Liver (tissue), 9 donors: ENCODE results near the gene RSL1D1. TPM values are rescaled to one million over a fixed set of nuclear protein-coding genes. Genes with fewer than 3 reads are reported as not detected.

ENCODE experiments used
- DNase-seq: peaks from one replicate; pipeline ENCODE4 v3.0.0-alpha.2; 2017; ENCODE audit warnings: low spot score
- H3K27ac ChIP-seq, 2 donors: one replicate each; pipeline ENCODE4 v1.7.0; 2013; ENCODE audit warnings: inconsistent platforms in 2 of 2, low read length in 2 of 2, control low read depth in 1 of 2, low read depth in 1 of 2, mild to moderate bottlenecking in 1 of 2
- H3K27me3 ChIP-seq, 4 donors: one replicate each; pipeline versions ENCODE4 v1.6.1 to v1.7.0; 2013; ENCODE audit warnings: low read length in 3 of 4, inconsistent platforms in 1 of 4, mild to moderate bottlenecking in 1 of 4, moderate library complexity in 1 of 4; ENCODE audit not compliant: control insufficient read depth in 4 of 4, insufficient read depth in 4 of 4
- H3K36me3 ChIP-seq, 4 donors: one replicate each; pipeline versions ENCODE4 v1.6.1 to v1.7.0; 2013; ENCODE audit warnings: low read length in 3 of 4, mild to moderate bottlenecking in 3 of 4, low read depth in 1 of 4, moderate library complexity in 1 of 4; ENCODE audit not compliant: control insufficient read depth in 4 of 4, insufficient read depth in 3 of 4
- H3K4me1 ChIP-seq, 4 donors: one replicate each; pipeline versions ENCODE4 v1.6.1 to v1.7.0; 2013; ENCODE audit warnings: low read length in 3 of 4, mild to moderate bottlenecking in 3 of 4, moderate library complexity in 1 of 4; ENCODE audit not compliant: control insufficient read depth in 4 of 4, insufficient read depth in 4 of 4
- H3K4me3 ChIP-seq, 3 donors: one replicate each; pipeline versions ENCODE4 v1.6.1 to v1.7.0; 2013; ENCODE audit warnings: low read length in 3 of 3, control low read depth in 1 of 3, low read depth in 1 of 3, mild to moderate bottlenecking in 1 of 3
- H3K9ac ChIP-seq, 2 donors: one replicate each; pipeline ENCODE4 v1.7.0; 2013; ENCODE audit warnings: low read length in 2 of 2, mild to moderate bottlenecking in 2 of 2, moderate library complexity in 2 of 2, control low read depth in 1 of 2, low read depth in 1 of 2
- H3K9me3 ChIP-seq, 4 donors: one replicate each; pipeline versions ENCODE4 v1.6.1 to v1.7.0; 2013; ENCODE audit warnings: low read length in 3 of 4; ENCODE audit not compliant: control insufficient read depth in 4 of 4
- FOXA1 ChIP-seq: IDR thresholded peaks from 2 replicates; pipeline ENCODE4 v1.6.1; 2016; ENCODE audit warnings: antibody characterized with exemption
- FOXA2 ChIP-seq: IDR thresholded peaks from 2 replicates; pipeline ENCODE4 v1.6.1; 2016; ENCODE audit warnings: antibody characterized with exemption
- GABPA ChIP-seq, 2 donors: IDR thresholded peaks in 1 of 2; conservative IDR thresholded peaks in 1 of 2; 2 replicates each; pipeline ENCODE4 v1.6.1; 2016; ENCODE audit warnings: antibody characterized with exemption in 2 of 2, mild to moderate bottlenecking in 1 of 2, moderate library complexity in 1 of 2
- HNF4A ChIP-seq, 2 donors: conservative IDR thresholded peaks; 2 replicates each; pipeline ENCODE4 v1.6.1; 2016; ENCODE audit warnings: antibody characterized with exemption in 2 of 2, mild to moderate bottlenecking in 2 of 2
- JUND ChIP-seq, 2 donors: IDR thresholded peaks; 2 replicates each; pipeline ENCODE4 v1.6.1; 2016; ENCODE audit warnings: antibody characterized with exemption in 2 of 2
- RAD21 ChIP-seq, 2 donors: IDR thresholded peaks; 2 replicates each; pipeline ENCODE4 v1.6.1; 2016; ENCODE audit warnings: antibody characterized with exemption in 2 of 2, mild to moderate bottlenecking in 2 of 2
- RXRA ChIP-seq, 2 donors: IDR thresholded peaks; 2 replicates each; pipeline ENCODE4 v1.6.1; 2017 to 2018; ENCODE audit warnings: antibody characterized with exemption in 2 of 2, mild to moderate bottlenecking in 1 of 2
- SP1 ChIP-seq: IDR thresholded peaks from 2 replicates; pipeline ENCODE4 v1.6.1; 2018; ENCODE audit warnings: antibody characterized with exemption, mild to moderate bottlenecking
- TAF1 ChIP-seq: conservative IDR thresholded peaks from 2 replicates; pipeline ENCODE4 v1.6.1; 2016; ENCODE audit warnings: antibody characterized with exemption, mild to moderate bottlenecking
- YY1 ChIP-seq: IDR thresholded peaks from 2 replicates; pipeline ENCODE4 v1.6.1; 2016; ENCODE audit warnings: antibody characterized with exemption, mild to moderate bottlenecking
- WGBS: extraction: QIAGEN DNeasy Blood & Tissue Kit; methylation state at CpG from one replicate; pipeline ENCODE4 v1.1.7; 2013; 5-methylcytosine and 5-hydroxymethylcytosine counted together
- polyA plus RNA-seq, 2 donors: library from polyadenylated mRNA; stranded (reverse) in 1 of 2; unstranded in 1 of 2; fragments of 200-250 nt in 1 of 2; fragments of >200 nt in 1 of 2; fragmentation: Nextera tagmentation in 1 of 2; extraction: Ambion mirVana in 1 of 2; gene quantifications; one replicate each; pipeline versions ENCODE4 v1.2.1 to v1.2.3, GENCODE V29; 2013 to 2015
- total RNA-seq, 2 donors: library from RNA; depleted of rRNA; stranded (reverse); fragments of >200 nt; gene quantifications; one replicate each; pipeline ENCODE4 v1.2.3, GENCODE V29; 2014
- TF ChIP-seq, protein P1 (sequence below): IDR thresholded peaks from 2 replicates; pipeline ENCODE4 v1.6.1; 2016; ENCODE audit warnings: antibody characterized with exemption
- TF ChIP-seq, protein P2 (sequence below): fragments of 150-350 bp; IDR thresholded peaks from 2 replicates; pipeline ENCODE4 v1.5.1; 2017; ENCODE audit warnings: improper control_type of control experiment, low read depth, low read length; ENCODE audit not compliant: missing input control
- TF ChIP-seq, protein P3 (sequence below): IDR thresholded peaks from 2 replicates; pipeline ENCODE4 v1.6.1; 2016; ENCODE audit warnings: antibody characterized with exemption, mild to moderate bottlenecking
- TF ChIP-seq, protein P4 (sequence below): IDR thresholded peaks from 2 replicates; pipeline ENCODE4 v1.6.1; 2016; ENCODE audit warnings: antibody characterized with exemption
- donor health status: healthy.
- donor health status: healthy.
- donor health status: healthy.
- donor health status: healthy.
- donor health status: healthy.

The RSL1D1 gene
- total and polyA plus RNA-seq, 4 donors = 35.2 to 59.7 (median 43.3) TPM

DNA sequence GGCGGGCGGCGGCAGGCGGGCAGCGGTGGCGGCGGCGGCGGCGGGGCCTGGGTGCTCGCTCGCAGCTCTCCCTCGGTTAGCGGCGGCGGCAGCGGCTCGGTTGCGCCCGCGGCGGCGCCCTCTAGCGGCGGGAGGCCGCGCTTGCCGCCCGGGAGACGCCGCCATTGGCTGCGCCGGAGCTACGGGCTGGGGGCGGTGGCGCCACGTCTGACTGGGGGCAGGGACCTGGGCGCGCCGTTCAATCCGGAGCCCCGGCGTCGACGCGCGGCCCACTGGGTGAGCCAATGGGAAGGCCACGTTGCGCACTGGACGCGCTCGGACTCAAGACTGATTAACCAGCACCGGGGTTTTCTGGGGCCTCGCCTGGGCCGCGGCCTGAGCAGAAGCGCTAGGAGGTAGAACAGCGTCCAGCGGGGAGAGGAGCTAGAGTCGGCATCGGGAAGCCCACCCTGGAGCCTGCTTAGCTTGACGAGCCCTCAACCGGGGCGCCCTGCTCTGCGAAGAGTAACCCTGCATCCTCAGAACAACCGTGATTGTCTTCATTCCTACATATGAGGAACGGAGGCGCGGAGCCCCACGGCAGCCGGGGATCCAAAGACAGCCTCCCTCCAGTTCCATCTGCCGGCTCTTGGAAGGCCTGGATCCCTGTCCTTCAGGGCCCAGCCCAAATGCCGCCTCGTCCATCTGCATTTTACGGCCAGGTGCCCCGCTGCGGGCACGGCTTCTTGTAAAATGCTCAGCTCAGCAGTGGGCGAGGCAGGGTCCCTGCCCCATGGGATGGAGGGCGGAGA, 54.0 kb downstream of the RSL1D1 start, which contains the start of gene ZC3H7A (continued):
- TF ChIP-seq, protein P1, sequence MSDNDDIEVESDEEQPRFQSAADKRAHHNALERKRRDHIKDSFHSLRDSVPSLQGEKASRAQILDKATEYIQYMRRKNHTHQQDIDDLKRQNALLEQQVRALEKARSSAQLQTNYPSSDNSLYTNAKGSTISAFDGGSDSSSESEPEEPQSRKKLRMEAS = no peak
- TF ChIP-seq TAF1 (peak; percentile 93), RAD21 (IDR thresholded peaks at IDR 0.05) (peak; percentile 12 to 42), HNF4A (conservative IDR thresholded peaks at IDR 0.05) (peak in 1 of 2 donors; percentile 26), JUND (IDR thresholded peaks at IDR 0.05) (no peak), SP1 (peak; percentile 69)
- TF ChIP-seq, protein P2, sequence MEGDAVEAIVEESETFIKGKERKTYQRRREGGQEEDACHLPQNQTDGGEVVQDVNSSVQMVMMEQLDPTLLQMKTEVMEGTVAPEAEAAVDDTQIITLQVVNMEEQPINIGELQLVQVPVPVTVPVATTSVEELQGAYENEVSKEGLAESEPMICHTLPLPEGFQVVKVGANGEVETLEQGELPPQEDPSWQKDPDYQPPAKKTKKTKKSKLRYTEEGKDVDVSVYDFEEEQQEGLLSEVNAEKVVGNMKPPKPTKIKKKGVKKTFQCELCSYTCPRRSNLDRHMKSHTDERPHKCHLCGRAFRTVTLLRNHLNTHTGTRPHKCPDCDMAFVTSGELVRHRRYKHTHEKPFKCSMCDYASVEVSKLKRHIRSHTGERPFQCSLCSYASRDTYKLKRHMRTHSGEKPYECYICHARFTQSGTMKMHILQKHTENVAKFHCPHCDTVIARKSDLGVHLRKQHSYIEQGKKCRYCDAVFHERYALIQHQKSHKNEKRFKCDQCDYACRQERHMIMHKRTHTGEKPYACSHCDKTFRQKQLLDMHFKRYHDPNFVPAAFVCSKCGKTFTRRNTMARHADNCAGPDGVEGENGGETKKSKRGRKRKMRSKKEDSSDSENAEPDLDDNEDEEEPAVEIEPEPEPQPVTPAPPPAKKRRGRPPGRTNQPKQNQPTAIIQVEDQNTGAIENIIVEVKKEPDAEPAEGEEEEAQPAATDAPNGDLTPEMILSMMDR = peak; percentile 91

DNA sequence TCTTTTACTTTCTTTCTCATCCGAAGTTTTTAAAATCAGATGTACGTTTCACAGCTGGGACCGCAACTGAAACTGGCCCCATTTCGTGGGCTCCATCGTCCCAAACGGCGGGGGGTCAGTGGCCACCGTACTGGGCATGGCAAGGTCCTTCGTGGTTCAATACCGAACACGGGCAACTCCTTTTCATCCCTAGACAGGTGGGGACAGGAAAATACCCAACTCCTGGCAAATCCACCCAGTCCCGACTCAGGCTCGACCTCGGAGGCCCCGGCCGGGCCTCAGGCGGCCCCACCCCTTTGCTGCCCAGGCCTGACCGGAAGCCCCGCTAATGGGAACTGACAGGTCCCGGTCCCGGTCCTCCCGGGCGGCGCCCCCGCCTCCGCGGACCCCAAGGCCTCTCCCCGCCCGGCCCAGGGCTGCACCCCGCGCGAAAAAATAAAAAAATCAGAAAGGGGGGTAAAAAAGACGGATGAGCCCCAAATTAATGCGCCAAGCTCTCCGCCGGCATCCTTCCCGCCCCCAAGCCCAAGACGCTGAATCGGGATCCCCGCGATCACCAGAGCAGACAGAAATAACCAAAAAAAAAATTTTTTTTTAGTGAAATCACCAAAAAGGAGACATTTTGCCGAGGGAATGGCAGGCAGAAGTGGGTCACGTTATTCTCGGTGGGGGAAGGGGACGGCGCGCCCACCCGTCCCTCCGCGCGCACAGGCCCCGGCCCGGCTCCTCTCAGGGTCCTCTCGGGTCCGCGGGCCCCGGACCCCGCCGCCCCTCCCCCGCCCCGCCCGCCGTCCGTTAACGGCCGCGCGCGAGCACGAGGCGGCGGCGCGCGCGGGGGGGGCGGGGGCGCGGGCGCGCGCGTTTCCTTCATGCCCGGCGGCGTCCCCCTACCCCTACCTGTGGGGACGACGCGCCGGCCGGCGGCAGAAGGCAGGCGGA, 54.8 kb downstream of the RSL1D1 start:
- peaks cover 11 to 58% (median 45%) of the 10 kb centered on the region in 4 donors for H3K4me1 ChIP-seq
- 1% methylated on average over 93 of the region's 93 CpGs for WGBS

DNA sequence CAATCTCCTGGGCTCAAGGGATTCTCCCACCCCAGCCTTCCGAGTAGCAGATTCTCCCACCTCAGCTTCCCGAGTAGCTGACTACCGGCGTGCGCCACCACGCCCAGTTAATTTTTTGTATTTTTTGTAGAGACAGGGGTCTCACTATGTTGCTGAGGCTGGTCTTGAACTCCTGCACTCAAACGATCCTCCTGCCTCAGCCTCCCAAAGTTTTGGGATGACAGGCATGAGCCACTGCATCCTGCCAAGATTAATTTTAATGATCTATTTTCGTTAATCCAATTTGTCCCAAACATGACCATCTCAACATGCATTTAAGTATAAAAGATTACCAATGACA, 55.5 kb downstream of the RSL1D1 start:
- Histone ChIP-seq H3K27me3 (no peaks in the 10 kb centered on the region), H3K4me1 (peaks cover 11 to 62% (median 47%) of the 10 kb centered on the region in 4 donors), H3K27ac (peak overlapping the region; percentile 98 to 99), H3K4me3 (peak overlapping the region; percentile 75 to 92 (median 88)), H3K9ac (peak overlapping the region; percentile 77 to 94), H3K9me3 (no peaks in the 10 kb centered on the region), H3K36me3 (no peaks in the 10 kb centered on the region)
- TF ChIP-seq, protein P3, sequence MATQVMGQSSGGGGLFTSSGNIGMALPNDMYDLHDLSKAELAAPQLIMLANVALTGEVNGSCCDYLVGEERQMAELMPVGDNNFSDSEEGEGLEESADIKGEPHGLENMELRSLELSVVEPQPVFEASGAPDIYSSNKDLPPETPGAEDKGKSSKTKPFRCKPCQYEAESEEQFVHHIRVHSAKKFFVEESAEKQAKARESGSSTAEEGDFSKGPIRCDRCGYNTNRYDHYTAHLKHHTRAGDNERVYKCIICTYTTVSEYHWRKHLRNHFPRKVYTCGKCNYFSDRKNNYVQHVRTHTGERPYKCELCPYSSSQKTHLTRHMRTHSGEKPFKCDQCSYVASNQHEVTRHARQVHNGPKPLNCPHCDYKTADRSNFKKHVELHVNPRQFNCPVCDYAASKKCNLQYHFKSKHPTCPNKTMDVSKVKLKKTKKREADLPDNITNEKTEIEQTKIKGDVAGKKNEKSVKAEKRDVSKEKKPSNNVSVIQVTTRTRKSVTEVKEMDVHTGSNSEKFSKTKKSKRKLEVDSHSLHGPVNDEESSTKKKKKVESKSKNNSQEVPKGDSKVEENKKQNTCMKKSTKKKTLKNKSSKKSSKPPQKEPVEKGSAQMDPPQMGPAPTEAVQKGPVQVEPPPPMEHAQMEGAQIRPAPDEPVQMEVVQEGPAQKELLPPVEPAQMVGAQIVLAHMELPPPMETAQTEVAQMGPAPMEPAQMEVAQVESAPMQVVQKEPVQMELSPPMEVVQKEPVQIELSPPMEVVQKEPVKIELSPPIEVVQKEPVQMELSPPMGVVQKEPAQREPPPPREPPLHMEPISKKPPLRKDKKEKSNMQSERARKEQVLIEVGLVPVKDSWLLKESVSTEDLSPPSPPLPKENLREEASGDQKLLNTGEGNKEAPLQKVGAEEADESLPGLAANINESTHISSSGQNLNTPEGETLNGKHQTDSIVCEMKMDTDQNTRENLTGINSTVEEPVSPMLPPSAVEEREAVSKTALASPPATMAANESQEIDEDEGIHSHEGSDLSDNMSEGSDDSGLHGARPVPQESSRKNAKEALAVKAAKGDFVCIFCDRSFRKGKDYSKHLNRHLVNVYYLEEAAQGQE = no peak
- TF ChIP-seq FOXA2 (no peak), JUND (IDR thresholded peaks at IDR 0.05) (no peak), SP1 (no peak)
- WGBS = 75% methylated on average over 8 of the region's 8 CpGs
- no peak for DNase-seq

More for the DNA sequence above, 54.8 kb downstream of the RSL1D1 start:
- peak overlapping the region; percentile 75 to 92 (median 88) for H3K4me3 ChIP-seq
- H3K27ac ChIP-seq = peak overlapping the region; percentile 98 to 99
- peak overlapping the region; percentile 77 to 94 for H3K9ac ChIP-seq
- peak; percentile 70 for DNase-seq
- H3K27me3 ChIP-seq = no peaks in the 10 kb centered on the region
- TF ChIP-seq FOXA1 (no peak), RAD21 (IDR thresholded peaks at IDR 0.05) (peak in 1 of 2 donors; percentile 23), FOXA2 (no peak), GABPA (IDR thresholded peaks at IDR 0.05 in 1 of 2, conservative IDR thresholded peaks at IDR 0.05 in 1 of 2) (peak in 1 of 2 donors; percentile 48), TAF1 (no peak), JUND (IDR thresholded peaks at IDR 0.05) (no peak), YY1 (no peak), RXRA (IDR thresholded peaks at IDR 0.05) (peak in 1 of 2 donors; percentile 15)
- TF ChIP-seq, protein P1 = no peak
- TF ChIP-seq, protein P4, sequence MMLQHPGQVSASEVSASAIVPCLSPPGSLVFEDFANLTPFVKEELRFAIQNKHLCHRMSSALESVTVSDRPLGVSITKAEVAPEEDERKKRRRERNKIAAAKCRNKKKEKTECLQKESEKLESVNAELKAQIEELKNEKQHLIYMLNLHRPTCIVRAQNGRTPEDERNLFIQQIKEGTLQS = no peak
- no peaks in the 10 kb centered on the region for H3K36me3 ChIP-seq
- H3K9me3 ChIP-seq = no peaks in the 10 kb centered on the region
